RKO (cell line): Measurements from ENCODE around the gene RIMKLB.
A peak's percentile ranks its signal among the peaks of the same experiment; 100 is the strongest.

Source experiments
- DNase-seq: peaks from one replicate; pipeline ENCODE4 v3.0.0-alpha.2; 2016; ENCODE audit warnings: low spot score

Gene RIMKLB, protein sequence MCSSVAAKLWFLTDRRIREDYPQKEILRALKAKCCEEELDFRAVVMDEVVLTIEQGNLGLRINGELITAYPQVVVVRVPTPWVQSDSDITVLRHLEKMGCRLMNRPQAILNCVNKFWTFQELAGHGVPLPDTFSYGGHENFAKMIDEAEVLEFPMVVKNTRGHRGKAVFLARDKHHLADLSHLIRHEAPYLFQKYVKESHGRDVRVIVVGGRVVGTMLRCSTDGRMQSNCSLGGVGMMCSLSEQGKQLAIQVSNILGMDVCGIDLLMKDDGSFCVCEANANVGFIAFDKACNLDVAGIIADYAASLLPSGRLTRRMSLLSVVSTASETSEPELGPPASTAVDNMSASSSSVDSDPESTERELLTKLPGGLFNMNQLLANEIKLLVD

DNA sequence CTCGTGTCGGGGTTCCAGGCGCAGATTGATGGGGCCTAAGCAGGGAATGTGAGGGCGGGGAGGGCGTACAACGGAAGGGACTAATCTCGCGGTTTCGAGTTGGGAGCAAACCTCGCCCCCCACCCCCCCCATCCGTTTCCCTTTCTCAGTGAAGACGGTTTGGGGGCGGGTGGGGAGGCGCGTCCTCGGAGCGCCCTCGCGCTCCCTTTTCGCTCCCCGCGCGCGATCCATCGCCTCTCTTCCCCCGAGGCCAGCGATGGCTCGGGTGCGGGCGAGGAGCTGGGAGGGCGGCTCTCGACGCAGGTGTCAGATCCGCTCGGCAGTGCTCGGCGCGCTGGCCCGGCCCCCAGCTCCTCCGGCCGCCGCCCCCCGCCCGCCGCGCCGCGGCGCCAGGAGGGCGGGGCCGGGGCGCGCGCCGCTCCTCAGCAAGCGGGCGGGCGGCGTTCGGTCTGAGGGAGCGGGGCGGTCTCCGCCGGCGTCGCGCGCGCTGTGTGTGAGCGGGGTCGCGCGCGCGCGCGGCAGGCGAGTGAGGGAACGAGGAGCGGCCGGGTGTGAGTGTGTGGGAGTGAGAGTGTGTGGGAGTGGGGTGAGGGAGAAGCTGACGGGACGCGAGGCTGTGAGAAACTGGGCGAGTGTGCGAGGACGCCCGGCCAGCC, at the start of gene RIMKLB:
Gene RIMKLB, plus strand, starts transcription at position 516 of the 656 bp plus-strand sequence. CDS start 15,876 bp downstream, outside the sequence.
- no peak for DNase-seq

DNA sequence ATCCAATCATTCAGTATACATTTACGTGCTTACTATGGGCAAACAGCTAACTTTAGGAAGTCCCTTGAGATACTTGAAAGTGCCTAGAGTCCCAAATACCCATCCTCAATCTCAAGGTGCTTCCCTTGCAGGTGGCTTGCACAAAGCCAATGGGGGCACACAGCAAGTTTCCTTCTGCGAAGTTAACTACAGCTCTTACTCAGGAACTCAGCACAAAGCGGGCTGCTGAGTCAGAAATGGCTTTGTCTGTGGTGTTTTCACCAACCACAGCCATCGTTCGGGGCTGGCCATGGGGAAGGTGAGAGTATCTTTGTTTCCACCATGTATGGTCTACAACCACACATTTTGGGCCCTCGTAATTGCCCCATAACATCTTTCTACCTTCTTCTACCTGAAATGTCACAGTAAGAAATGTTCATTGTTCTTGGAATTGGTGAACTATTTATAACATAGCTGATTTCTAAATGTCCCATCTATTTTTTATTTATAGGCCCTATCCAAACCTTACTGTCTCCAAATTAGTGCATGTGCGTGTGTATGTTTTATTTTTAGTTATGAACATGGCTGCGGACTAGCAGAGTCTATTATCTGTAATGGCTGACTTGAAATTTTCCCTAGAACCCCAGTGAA, 49.1 kb upstream of the RIMKLB start:
- DNase-seq = no peak

DNA sequence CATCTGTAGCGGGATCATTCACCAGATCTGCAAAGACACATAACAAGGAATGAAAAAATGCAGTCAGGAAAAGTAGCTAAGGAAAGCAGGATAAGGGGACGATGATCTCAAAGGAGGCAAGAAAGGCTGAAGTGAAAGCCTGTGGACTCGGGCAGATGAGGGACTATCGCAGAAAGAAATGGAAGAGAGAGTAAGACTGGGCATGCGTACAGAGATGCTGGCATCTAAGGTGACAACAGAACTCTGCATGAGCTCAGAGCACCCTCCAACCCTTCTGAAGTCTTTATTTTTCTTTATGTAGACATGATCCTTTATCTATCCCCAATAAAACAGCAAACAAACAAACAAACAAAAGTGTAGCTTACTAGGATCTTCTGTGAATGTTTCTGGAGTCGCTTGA, 42.4 kb upstream of the RIMKLB start:
- no peak for DNase-seq

DNA sequence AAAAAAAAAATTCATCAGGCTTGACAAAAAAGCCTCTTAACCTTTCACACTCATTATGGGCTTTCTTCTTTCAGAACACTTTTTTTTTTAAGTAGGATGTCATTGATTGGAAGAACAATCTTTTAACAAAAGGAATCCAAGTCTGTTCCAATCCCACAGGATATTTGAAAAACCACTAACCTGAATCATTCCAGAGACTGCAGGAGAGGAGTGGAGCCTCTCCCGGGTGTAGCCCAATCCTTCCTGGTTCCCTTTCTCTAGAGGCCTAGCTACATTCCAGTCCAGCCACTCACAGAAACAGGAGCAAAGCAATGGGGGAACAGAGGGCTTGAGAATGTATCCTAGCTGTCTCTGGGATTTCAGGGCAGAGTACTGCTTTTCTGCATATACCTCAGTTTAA, 39.4 kb upstream of the RIMKLB start:
- no peak for DNase-seq

DNA sequence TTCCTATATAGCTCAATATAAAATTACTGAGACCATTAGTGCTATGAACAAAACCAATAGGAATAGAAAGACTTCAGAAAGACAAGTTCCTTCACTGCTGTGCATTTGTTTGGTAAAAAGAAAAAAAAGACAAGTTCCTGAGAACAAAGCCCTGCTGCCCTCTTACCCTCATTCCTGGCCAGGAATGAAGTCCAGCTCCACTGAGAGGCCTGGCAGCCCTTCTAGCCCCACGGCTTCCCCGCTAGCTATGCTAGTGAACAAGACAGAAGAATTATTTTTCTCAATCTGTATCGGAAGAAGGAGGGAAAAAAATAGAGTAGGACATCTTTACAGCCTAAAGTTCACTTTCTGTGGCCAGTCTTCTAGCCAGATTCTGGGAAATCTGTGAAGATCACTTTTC, 36.8 kb upstream of the RIMKLB start:
- no peak for DNase-seq

DNA sequence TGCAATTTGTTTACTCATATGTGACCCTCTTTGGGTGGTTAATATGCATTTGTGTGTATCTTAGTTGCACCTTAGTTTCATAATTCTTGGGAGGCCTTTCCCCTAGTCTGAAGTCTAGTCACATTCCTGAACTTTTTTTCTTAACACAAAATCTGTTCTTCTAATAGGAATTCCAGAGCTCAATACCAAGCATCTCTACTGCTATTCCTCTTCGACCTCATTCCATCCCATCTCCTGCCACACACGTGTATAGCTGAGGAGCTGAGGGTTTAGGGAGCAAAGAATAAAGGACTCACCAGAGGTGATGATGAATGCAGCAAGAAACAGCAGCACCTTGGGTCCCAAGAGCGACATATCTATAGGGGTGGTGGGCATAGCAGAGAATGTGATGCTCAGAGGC, 36.0 kb upstream of the RIMKLB start:
- DNase-seq = no peak

DNA sequence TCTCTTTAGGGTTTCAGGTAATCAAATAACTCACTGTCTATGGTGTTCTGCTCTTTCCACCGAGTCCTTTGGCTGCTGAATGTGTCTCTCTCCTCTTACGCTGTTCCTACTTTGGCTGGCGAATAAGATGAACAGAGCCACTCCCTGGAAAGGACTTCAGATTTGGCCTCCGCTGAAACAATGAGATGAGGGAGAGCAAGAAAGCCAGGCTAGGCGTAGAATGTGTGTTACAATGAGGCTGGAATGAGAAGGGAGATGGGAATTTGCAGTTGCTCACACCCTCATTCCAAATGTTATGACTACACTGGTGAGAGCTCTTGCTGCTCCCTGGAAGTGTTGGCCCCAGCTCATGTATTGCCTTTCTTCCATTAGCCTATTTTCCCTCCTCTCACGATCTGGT, 35.2 kb upstream of the RIMKLB start, which contains the start of gene MFAP5:
Gene MFAP5, minus strand, starts transcription at position 234 of the 400 bp plus-strand sequence. CDS start 722 bp downstream, outside the sequence.
- no peak for DNase-seq

DNA sequence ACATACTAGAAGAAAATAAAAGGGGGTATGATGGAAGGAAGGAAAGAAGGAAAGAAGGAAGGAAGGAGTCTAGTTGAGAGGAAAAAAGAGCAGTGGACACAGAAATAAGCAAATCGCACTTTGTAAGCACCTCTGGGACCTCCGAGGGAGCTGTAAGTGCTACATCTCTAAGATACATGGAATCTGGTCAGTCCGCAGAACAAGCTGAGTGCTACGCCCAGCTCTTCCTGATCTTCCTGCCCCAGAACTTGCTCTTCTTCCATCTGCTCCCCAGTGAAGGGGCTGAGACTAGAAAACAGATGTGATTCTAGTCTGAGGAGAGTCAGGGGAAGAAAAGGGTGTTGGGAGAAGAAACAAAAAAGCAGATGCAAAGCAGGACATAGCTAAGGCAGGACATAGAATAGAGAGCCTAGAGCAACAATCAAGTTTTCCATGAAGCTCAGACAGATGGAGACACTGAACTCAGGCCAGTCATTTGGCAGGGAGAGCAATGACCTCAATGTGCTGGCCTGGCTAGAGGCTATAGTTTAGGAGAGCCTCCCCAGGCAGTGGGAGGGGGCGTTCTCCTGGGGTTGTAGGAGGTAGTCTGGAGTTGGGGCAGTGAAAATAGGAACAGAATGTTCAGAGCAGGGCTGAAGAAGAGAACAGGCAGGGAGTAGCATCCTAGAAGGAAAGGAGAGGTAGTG, 33.4 kb upstream of the RIMKLB start:
- DNase-seq = no peak

DNA sequence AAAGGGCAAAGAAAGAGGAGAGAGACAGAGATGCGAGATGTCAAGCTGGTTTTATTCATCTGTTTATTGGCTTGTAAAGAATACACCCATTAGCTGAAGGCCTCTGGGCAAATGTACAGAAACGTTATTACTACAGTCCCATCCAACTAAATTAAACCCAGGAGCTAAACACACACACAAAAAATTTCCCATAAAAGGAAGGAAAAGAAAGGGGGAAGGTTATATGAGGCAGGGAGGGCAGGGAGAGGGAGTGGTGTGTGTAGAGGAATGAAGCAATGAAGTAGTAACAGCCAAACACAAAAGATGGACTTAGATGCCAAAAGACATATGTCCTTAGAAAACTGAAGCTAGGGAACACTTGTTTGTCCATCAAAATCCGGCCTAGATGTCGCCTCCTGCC, 32.0 kb upstream of the RIMKLB start:
- no peak for DNase-seq

DNA sequence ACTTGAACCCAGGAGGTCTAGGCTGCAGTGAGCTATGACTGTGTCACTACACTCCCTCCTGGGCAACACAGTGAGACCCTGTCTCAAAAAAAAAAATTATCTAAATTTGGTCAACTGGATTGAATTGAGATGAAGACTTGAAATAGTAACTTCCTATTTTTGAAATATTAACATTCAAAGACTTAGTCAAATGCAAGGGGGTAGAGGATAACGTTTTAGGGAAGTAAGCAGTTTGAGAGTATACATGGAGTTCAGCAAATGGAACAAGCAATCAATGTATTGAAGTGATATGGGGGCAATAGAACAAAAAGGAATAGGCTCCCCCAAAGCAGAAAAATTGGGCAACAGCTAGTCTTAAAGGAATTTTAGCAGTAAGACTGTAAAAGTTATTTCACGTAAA, 30.5 kb upstream of the RIMKLB start:
- no peak for DNase-seq

DNA sequence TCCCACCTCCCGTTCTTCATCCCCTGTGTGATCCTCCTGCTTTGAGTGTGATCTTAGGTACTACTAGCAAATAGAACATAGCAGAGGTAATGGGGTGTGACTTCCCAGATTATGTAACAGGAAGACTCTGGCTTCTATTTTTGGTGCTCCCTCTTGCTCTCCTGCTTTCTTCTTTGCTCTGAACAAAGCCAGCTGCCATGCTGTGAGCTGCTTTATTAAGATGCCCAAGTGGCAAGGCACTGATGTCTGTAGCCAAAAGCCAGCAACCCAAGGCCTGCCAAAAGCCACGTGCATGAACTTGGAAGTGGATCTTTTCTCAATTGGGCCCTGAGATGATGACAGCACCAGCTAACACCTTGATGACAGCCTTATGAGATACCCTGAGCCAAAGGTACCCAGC, 29.4 kb upstream of the RIMKLB start:
- no peak for DNase-seq

DNA sequence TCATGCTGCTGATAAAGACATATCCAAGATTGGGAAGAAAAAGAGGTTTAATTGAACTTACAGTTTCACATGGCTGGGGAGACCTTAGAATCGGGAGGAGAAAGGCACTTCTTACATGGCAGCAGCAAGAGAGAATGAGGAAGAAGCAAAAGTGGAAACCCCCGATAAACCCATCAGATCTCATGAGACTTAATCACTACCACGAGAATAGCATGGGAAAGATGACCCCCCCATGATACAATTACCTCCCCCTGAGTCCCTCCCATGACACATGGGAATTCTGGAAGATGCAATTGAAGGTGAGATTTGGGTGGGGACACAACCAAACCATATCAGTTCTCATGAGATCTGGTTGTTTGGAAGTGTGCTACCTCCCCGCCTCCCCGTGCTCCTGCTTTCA, 25.4 kb upstream of the RIMKLB start:
- no peak for DNase-seq

DNA sequence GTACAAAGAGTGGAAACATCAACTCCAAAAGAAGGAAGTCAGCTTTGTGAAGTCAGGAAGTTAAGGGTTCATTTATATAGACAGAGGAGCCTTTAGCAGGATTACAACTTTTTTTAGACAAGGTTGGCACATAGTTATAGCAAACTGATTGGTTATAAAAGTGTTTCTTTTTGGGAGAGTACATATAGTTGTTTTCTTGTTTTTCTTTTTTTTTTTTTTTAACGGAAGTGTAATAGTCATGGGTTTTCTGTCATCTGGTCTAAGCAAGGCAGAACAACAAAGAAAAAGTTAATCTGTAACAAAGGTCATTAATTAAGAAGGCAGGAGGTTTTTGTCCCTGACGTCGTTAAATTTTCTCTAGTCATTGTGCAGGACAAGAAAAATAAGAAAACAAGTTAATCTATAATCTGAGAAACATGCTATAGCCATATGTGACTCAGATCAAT, 22.2 kb upstream of the RIMKLB start:
- DNase-seq = no peak

DNA sequence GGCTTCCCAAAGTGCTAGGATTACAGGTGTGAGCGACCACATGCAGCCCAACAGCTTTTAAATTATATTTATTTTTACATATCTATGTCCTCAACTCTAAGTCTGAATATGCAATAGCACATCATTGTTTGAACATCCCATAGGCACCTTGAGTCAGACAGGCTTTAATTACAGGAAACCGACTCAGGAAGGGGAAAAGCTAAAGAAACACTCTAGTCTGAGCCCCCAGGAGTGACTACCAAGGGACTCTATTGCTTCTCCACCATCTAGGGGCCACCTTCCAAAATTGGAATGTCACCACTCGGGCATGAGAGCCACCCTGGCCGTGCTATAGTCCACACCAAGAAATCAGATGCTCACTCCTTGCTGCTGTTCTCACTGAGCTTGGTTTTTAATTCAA, 21.1 kb upstream of the RIMKLB start:
- no peak for DNase-seq

DNA sequence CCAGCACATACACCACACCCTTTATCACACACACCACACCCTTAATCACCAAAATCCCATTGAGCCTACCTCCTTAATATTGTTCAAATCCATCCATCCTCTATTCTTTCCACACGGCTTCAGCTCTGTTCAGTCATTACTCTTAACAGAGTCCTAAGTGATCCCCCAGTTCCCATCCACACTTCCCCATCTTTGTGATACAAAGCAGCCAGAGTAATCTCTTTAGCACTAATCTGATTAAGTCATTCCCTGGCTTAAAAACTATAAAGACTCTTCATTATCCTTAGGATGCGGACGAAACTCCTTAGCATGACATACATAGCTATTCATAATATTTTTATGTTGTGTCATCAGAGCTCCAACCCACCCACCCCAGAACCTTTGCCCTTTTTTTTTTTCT, 20.4 kb upstream of the RIMKLB start:
- DNase-seq = no peak

DNA sequence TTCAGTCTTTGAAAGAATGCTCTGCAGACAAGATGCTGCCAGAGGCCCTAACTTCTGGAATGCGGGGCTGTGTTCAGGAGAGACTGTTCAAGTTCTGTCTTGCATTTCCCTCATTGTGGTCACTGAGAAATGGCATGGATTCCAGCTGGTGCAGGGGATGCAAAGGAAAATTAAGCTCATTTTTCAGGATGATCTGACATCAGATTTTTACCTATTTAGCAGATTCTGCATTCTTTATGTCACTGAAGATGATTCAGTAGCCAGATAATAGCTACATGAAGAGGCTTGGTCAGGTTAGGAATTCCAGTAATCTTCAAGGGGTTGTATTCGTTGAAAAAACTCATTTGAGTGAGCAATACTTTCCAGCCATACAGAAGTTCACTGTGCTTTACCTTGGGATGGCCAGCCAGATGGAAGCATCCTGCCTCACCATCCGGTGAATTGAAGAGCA, 19.1 kb upstream of the RIMKLB start:
- DNase-seq = no peak

DNA sequence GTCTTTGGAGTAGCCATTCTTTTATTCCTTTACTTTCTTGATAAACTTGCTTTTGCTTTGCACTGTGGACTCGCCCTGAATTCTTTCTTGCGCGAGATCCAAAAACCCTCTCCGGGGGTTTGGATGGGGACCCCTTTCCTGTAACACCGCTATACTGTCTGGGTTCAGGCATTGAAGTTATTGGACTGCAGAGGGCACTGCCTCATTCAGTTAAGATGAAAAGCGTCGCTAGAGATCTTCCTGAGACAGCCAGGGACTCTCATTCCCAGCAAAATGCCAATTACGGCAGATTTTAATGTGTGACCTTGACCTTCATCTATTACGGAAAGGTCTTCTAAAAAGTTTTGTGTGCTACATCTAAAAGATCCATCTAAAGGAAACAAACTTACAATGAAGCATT, 17.3 kb upstream of the RIMKLB start:
- no peak for DNase-seq

DNA sequence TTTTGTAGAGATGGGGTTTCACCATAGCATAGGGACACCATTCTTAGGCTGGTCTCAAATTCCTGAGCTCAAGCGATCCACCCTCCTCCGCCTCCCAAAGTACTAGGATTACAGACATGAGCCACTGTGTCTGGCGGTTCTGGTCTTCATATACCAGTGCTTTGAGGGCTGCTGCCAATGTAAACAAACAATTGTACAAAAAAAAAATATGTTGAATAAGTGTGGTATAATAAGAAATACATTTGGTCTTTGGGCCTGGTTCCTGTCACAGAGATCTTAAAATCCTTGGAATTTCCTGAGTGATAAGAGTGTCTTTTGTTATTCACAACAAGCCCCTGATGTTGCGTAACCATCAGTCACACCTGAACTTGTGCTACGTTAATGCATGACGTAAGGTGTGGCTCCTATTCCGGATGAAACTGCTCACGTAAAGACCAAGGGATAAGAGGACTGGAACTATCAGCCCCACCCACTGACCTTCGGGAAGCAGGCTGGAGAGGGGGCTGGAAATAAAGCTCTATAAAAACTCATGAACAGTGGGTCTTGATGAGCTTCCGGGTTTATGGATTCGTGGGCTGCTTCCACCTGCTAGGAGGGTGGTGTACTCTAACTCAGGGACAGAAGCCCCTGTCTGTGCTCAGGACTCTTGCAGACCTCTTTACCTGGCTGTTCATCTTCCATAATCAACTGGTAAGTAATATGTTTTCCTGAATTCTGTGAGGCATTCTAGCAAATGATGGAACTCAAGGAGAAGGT, 16.5 kb upstream of the RIMKLB start:
- no peak for DNase-seq

DNA sequence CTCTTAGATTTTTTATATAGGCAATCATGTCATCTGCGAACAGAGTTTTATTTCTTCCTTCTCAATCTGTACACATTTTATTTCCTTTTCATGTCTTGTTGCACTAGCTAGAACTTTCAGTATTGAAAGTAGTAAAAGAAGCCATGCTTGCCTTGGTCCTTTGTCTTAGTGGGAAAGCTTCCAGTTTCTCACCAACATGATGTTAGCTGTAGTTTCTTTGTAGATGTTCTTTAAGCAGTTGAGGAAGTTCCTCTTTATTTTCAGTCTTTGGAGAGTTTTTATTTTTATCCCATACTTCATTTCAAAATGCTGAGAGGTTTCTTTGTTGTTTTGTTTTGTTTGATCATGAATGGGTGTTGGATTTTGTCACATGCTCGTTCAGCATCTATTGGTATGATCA, 12.7 kb upstream of the RIMKLB start:
- DNase-seq = no peak

DNA sequence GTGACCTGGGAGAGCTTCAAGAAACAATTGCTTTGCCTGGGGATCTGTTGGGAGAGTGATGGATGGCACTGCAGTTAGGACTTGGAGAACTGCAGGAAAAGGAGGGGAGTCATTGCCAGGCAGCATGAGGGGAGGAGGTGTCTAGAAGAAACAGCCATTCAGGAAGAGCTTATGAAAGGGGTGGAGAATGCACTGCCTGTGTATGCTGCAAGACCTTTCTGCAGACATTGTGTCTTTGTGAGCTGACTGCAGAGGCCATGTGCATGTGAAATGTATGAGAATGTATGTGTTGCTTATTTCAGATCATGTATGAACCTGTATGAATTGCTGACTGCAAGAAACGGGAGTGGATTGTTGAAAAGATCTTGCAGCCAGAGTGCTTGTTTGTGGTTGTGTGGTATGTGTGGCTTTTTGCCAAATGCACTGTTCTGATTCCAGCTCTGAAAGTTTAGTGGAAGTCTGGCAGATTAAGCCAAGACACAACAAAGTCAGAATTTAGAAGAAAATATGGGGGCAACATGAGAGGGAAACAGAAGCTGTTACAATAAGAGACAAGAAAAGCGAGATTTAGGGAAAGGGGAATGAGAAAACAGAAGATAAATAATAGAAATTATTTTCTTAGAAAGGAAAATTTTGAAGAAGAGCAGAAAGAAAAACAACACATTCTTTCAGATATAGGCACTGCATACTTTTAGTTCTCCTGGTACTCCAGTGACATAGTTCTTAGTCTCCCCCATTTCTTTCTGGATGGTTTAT, 9.8 kb upstream of the RIMKLB start:
- peak; percentile 18 for DNase-seq

DNA sequence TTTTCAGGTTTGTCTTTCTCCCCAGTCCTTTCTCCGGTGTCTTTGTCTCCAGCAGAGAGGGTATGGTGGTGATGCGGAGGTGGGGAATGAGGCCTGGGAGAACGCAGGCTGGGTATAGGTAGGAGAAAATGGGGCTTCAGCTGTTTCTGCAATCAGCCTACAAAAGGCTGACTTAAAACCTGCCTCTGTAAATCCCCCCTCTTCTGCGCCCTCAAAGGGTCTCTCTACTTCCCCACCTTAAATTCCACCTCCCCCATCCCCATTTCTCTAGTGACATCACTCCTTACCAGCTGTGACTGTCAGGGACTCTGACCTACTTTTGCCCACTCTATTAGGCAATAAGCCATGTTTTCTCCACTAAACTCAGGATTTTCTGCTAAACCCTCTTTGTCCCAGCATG, 8.1 kb upstream of the RIMKLB start:
- no peak for DNase-seq
